8988T (cell line): ENCODE measurements around the gene TAF8.

Source experiments
- DNase-seq: peaks from one replicate; pipeline ENCODE4 v3.0.0; 2011

The TAF8 gene

GRCh38 chr6:42066156-42066675, 15.9 kb downstream of the TAF8 start:
- no peak for DNase-seq

DNA sequence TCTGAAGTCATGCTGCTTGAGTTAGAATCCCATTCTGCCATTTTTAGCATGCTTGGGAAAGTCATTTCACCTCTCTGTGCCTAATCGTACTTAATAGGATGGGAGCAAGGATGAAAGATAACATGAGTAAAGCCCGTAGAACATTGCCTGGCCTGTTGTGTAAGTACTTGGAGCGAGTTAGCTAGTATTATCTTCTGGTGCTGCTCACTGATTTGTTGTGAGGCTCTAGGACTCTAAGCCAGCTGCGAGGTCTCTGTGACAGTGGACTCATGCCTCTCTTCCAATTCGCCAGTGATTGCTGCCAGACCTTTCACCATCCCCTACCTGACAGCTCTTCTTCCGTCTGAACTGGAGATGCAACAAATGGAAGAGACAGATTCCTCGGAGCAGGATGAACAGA, 17.8 kb downstream of the TAF8 start:
- DNase-seq: no peak

DNA sequence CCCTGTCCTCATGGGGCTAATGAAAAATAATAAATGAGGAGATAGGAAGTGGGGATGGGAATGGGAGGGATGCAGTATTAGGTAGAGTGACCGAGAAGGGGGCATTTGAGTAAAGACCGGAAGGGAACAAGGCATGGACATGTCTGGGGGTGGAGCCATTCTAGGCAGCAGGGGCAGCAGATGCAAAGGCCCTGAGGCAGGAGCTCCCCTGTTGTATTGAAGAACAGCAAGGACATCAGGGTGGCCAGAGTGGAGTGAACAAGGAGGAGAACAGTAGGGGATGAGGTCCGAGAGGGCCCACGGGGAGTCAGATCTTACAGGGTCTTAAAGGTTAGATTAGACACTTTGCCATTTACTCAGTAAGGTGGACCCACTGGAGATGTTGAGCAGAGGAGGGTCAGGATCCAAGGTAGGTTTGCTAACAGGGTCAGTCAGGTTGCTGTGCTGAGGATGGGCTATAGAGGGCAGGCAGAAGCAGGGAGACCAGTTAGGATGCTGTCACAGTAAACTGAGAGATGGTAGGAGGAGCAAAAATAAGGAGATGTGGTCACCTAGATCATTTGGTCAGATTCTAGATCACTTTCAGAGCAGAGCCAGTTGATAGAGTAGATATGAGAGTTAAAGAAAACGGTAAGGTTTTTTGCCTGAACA, 18.7 kb downstream of the TAF8 start:
- DNase-seq: no peak

- DNase-seq: no peak
Measured at GRCh38 chr6:42071881-42072583, 21.7 kb downstream of the TAF8 start.

DNA sequence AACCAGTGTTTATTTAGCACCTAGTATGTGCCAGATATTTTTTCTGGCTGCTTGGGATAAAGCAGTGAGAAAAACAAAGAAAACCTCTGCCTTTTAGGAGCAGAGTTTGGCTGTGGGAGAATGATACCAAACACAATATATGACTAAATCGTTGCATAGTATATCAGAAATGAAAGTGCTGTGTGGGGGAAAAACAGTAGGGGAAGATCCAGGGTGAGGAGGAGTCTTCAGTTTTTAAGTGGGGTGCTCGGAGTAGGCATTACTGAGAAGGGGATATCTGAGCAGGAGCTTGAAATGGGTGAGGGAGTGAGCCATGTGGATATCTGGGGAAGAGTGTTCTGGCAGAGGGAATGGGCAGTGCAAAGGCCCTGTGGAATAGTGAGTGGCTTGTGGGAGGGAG, 23.0 kb downstream of the TAF8 start:
- DNase-seq: no peak

GRCh38 chr6:42075159-42075838, 25.0 kb downstream of the TAF8 start:
- DNase-seq: peak; percentile 62

DNA sequence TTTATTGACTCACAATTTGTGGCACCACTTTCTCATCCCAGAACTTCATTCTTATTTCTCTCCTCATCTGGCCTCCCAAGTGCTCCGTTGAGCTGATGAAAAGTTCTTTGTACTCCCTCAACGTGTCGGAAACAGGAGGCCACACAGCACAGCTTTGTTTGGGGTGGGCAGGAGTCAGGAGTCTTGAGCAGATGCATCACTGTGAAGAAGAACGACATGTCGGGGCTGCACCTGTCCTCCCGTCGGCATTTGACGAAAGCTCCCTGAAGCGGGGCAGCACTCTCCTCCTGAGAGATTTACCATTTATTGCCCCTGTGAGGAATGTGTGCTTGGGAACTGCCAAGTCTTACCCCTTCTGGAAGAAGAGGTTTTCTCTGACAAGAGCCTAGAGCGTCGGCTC, 28.1 kb downstream of the TAF8 start:
- DNase-seq: no peak

GRCh38 chr6:42079941-42080464, 29.7 kb downstream of the TAF8 start:
- DNase-seq: no peak

DNA sequence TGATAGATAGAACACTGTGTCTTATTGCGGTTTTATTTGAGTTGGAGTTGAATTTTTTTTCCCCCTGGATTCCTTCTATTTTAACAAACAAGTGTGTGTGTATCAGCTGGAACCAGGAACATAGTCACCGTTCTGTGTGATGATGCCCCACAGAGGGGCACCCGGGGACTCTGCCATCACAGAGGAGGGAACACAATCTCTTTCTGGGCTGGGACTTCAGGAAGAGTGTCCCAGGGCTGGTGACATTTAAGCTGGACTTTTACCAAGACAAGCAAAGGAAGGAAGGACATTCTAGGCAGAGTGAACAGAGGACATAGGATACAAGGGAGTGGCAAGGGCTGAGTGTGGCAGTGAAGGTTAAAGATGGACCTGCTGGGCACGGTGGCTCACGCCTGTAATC, 33.2 kb downstream of the TAF8 start:
- DNase-seq: no peak

- DNase-seq: no peak
Measured at GRCh38 chr6:42084889-42085288, 34.6 kb downstream of the TAF8 start.

GRCh38 chr6:42086046-42087035, 36.0 kb downstream of the TAF8 start:
- DNase-seq: no peak

DNA sequence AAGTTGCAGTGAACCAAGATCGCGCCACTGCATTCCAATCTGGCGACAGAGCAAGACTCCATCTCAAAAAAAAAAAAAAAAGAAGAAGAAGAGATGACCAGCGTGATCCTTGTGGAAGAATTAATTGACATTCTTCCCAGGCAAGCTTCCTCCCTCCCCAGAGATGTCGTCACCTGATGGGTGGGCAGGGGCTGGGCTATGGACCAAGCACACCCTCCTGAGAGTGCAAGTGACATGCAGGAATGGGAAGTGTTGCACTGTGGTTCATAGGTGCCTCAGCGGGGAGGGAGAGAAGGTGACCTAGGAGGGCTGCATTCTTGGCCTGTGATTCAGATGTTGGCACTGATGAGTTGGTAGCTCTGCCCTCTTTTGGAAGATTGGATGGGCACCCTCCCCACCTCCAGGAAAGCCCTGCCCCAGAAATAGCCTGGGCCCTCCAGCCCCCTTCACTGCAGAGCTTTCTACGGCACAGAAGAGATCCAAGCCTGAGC, 37.8 kb downstream of the TAF8 start:
- peak; percentile 31 for DNase-seq

GRCh38 chr6:42090819-42091717, 40.7 kb downstream of the TAF8 start:
- DNase-seq: no peak

DNA sequence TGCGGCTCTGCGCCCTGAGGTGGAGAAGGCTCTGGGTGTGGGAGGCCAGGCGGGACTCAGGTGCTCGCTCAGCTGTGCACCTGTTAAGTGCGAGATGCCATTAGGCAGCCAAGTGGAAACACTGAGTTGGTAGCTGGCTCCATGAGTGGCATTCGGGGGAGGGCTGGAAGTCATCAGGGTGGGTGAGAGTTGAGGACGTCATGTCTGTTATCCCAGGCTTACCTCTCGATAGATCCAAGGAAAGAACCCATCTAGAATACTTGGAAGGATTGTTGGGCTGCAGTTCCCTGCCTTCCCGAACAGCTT, 41.3 kb downstream of the TAF8 start:
- DNase-seq: no peak

- no peak for DNase-seq
Measured at GRCh38 chr6:42093582-42094329, 43.4 kb downstream of the TAF8 start.

DNA sequence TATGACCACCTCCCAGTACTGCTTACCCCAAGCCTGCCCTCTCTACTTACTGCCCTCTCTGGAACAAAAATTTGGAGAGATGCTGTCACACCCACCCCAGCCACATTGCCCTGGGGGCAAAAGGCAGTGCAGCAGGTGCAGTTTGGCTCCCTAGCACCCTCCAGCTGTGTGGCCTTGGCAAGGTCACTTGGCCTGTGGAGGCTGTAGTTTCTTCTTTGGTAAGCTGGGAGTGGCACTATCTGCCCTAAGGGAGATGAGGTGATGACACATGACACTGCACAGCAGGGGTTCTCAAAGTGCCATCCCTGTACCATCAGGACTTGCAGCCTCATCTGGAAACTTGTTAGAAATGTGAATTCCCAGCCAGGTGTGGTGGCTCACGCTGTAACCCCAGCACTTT, 44.8 kb downstream of the TAF8 start:
- no peak for DNase-seq

DNA sequence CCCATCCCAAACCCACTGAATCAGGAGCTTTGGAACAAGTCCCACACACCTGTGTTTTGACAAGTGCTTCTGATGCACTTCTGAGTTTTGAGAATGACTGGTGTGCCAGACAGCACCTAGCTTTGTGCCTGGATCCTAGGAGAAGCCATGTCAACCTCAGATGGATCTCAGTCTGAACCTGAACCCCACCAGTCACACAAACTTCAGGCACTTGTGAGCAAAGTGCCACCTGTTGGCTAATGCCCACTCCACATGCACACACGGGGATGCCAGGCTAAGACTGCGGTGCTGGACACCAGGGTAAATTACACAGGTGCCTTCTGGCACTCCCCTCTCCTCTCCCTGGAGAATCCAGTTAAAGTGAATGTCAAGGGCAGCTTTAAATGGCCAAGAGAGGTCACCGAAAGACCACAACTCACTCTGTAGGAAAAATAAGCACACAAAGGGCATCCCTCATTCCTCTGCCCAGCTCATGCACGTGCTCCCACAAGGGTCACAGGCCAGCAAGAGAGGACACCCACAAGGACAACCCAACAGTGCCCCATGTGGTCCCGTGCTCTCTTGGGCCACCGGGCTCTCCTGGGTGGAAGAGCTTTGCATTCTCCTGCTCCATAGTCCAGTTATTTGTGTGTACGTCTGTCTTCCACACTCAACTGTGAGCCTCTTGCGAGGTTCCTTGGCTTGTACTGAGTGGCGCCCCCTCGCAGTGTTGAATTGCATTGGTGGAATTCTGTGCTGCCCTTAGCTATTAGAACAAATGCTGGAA, 45.6 kb downstream of the TAF8 start:
- DNase-seq: no peak

DNA sequence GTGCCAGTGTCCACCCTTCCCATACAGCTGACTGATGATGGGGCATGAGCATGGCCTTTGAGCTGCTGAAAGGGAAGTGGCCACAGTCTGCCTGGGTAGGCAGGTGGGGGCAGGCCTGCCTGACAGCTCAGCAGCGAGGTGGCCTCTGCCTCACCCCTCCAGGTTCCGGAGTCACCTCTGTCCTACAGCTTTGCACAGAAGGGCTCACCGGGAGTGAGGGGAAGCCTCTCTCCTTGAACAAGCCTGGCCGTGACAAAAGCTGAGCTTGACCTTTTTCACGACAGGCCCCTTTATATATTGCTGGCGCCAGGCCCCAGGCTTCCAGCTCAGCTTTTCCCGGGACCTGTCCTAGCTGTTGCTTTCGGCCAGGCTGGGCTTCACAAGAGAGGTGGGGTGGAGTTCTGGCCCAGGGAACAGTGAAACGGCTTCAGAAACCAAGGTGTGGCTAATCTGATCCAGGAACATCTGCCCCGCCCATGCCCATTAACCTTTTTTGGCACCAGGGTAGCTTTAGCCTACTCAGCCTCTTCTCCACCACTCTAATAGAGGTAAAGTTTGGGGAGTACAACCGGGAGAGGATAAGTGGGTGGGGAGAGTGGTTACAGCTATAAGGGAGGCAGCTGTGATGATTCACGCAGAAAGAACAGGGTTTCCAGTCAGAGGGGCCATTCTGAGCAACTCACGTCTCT, 49.2 kb downstream of the TAF8 start:
- DNase-seq: no peak
